Effector CD8-positive, alpha-beta T cell (primary cell): ENCODE measurements around the gene GCDH.

ENCODE experiments used
- DNase-seq: peaks from one replicate; lab custom pipeline; 2025; lab: John Stamatoyannopoulos, UW

GCDH gene

DNA sequence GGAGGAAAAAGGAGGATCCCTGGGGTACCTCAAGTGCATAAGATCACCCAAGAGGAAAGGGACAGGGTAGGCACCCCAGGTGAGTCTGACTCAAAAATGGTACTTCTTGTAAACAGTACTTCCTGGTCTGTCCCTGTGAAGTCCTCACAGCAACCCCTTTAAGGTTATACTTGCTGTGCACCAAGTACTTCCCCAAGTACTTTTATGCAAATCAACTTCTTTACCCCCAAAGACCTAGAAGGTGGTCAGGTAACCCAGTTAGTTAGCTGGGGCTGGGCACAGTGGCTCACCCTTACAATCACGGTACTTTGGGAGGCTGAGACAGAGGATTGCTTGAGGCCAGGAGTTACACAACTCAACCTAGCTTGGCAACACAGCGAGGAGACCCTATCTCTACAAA, 49.9 kb downstream of the GCDH start:
- no peak for DNase-seq

DNA sequence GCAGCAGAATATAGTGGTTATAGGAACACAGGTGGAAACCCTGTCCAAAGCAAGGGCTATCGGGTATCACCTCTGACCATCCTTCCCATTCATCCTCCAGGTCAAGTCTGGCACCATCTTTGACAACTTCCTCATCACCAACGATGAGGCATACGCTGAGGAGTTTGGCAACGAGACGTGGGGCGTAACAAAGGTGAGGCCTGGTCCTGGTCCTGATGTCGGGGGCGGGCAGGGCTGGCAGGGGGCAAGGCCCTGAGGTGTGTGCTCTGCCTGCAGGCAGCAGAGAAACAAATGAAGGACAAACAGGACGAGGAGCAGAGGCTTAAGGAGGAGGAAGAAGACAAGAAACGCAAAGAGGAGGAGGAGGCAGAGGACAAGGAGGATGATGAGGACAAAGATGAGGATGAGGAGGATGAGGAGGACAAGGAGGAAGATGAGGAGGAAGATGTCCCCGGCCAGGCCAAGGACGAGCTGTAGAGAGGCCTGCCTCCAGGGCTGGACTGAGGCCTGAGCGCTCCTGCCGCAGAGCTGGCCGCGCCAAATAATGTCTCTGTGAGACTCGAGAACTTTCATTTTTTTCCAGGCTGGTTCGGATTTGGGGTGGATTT, 52.6 kb downstream of the GCDH start:
- no peak for DNase-seq

DNA sequence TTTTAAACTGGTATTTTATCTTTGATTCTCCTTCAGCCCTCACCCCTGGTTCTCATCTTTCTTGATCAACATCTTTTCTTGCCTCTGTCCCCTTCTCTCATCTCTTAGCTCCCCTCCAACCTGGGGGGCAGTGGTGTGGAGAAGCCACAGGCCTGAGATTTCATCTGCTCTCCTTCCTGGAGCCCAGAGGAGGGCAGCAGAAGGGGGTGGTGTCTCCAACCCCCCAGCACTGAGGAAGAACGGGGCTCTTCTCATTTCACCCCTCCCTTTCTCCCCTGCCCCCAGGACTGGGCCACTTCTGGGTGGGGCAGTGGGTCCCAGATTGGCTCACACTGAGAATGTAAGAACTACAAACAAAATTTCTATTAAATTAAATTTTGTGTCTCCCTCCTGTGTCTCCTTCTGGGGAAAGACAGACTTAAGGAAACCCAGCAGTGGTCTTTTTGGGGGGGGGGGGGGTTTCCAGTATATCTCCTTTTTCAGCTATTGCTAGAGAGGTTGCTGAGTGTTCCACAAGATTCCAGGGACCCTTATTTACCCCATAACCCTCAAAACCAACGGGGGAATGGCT, 53.2 kb downstream of the GCDH start:
- DNase-seq: no peak

DNA sequence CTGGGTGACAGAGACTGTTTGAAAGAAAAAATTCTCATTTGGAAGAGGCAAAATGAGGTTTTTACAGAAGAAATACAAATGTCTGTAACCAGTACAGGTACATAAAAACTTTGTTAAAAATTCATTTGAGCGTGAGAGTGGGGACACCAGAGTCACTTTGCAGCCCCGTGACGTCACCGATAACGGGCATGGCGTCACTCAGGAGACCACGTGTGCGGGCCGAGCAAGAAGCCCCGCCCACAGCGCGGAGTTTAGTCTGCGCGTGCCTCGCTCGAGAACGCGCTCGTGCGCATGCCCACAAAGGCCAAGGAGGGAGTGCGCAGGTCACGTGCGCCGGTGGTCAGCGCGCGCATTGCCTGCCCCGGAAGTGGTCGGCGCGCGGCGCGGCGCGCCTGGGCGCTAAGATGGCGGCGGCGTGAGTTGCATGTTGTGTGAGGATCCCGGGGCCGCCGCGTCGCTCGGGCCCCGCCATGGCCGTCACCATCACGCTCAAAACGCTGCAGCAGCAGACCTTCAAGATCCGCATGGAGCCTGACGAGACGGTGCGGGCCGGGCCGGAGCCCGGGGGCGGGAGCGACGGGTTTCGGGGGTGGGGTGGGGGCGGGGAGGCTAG, 54.6 kb downstream of the GCDH start, which contains the start of gene RAD23A:
TSS of gene RAD23A (plus strand) at position 384 of the 613 bp plus-strand sequence. CDS start at position 471, 87 bp downstream.
- DNase-seq: peak; percentile 98

DNA sequence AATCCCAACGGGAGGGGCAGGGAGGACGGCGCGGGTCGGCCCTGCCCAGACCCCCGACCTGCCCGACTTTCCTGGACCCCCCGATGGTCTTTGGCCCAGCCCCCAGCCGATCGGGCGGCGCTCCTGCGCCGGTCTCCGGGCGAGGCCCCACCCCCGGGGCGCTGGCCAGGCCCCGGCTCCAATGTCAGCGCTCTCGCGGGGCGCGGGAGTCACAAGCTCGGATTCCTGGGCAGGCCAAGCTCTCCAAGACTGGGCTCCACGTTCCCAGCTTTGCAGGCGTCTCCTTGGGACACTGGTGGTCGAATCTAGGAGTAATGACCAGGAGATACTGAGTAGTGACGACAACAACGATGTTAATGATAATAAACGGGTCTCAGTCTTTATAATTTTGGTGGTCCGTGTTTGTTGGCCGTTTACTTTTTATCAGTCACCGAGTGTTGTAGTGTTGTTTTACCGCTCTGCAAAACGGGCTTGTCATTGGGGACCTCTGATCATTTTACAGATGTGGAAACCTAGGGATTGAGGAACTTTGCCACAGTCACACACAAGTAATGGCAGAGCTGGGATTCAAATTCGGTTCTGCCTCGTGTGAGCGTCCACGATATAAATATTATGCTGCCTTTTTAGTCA, 55.2 kb downstream of the GCDH start:
- peak; percentile 34 for DNase-seq

DNA sequence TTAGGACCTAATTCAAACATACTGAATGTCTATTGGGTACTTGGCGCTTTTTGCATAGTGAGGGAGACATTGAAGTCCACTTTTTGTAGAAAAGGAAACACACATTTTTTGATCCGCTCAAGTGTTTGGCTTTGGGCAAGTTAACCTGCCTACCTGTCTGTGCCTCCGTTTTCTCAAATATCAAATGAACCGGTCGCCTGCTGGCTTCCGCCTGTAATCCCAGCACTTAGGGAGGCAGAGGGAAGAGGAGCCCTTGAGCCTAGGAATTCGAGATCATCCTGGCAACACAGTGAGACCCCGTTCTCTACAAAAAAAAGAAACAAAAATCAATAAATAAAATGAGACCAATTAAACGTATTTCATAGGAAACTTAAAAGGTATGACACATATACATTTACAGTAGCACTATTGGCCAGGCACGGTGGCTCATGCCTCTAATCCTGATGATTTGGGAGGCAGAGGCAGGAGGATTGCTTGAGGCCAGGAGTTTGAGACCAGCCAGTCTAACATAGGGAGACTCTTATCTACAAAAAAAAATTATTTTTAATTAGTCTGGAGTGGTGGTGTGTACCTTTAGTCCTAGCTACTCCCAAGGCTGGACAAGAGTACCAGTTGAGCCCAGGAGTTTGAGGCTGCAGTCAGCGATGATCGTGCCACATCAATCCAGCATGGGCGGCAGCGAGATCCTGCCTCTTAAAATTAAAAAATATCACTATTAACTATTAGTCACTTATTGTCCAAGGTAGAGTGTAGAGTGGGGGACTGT, 56.0 kb downstream of the GCDH start:
- DNase-seq: no peak

DNA sequence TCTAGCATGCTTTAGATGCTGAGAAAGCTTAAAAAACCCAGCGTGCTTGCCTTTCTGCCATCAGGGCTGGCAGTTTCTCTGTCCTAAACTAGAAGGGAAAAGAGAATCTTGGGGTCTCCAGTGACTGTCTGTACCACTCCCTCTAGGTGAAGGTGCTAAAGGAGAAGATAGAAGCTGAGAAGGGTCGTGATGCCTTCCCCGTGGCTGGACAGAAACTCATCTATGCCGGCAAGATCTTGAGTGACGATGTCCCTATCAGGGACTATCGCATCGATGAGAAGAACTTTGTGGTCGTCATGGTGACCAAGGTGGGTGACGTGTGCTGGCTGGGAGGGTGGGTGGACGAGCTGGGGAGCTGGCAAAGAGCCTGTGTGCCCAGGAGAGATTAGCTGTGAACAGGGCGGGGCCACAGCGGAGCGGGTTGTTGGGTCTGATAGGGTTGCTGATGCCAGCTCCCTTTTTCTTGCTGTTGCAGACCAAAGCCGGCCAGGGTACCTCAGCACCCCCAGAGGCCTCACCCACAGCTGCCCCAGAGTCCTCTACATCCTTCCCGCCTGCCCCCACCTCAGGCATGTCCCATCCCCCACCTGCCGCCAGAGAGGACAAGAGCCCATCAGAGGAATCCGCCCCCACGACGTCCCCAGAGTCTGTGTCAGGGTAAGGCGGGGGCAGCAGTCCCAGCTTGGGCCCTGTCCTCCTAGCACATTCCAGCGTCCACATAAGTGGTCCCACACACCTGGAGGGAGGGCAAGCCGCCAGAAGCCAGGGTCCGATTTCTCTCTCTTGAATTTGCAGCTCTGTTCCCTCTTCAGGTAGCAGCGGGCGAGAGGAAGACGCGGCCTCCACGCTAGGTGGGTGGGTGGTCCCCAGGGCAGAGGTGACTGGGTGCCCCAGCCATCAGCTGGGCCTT, 57.0 kb downstream of the GCDH start:
- DNase-seq: no peak

DNA sequence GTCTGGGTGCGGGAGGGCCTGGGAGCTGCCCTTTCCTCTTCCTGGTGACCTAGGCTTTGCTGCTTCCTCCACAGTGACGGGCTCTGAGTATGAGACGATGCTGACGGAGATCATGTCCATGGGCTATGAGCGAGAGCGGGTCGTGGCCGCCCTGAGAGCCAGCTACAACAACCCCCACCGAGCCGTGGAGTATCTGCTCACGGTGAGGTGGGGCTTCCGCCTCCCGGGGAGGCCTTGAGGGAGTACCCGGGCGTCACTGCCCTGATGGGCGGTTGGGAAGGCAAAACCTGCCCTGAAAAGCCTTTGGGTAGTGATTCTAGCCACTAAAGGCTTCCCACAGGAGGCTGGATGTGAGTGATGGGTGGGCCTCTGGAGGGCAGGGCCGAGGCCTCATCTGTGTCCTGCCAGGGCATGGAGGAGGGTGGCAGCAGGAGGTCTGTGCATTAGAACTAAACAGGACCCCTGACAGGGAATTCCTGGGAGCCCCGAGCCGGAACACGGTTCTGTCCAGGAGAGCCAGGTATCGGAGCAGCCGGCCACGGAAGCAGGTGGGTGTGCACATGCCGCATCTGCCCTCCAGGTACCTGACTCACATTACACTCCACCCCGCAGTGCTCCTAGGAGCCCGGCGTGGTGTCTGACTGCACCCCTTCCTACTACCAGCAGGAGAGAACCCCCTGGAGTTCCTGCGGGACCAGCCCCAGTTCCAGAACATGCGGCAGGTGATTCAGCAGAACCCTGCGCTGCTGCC, 57.8 kb downstream of the GCDH start:
- DNase-seq: no peak
